22Rv1 (cell line): ENCODE measurements around the gene PHKB.

ENCODE experiments used
- ZFX ChIP-seq: fragments of 450-650 bp; IDR thresholded peaks from 2 replicates; pipeline ENCODE4 v1.6.1; 2017; ENCODE audit warnings: antibody characterized with exemption, borderline replicate concordance
- TF ChIP-seq, protein P1 (sequence below): fragments of 450-650 bp; IDR thresholded peaks from 2 replicates; pipeline ENCODE4 v1.5.1; 2017; ENCODE audit warnings: mild to moderate bottlenecking

DNA sequence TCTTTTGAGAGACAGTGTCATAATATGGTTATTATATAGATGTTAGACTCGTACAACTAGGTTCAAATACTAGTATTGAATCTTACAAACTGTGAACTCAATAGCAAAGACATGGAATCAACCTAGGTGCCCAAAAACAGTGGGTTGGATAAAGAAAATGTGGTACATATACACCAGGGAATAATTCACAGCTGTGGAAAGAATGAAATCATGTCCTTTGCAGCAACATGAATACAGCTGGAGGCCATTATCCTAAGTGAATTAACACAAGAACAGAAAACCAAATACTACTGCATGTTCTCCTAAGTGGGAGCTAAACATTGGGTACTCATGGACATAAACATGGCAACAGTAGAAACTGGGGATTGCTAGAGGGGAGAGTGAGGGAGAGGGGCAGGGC is 8.1 kb downstream of the PHKB start:
- TF ChIP-seq, protein P1, sequence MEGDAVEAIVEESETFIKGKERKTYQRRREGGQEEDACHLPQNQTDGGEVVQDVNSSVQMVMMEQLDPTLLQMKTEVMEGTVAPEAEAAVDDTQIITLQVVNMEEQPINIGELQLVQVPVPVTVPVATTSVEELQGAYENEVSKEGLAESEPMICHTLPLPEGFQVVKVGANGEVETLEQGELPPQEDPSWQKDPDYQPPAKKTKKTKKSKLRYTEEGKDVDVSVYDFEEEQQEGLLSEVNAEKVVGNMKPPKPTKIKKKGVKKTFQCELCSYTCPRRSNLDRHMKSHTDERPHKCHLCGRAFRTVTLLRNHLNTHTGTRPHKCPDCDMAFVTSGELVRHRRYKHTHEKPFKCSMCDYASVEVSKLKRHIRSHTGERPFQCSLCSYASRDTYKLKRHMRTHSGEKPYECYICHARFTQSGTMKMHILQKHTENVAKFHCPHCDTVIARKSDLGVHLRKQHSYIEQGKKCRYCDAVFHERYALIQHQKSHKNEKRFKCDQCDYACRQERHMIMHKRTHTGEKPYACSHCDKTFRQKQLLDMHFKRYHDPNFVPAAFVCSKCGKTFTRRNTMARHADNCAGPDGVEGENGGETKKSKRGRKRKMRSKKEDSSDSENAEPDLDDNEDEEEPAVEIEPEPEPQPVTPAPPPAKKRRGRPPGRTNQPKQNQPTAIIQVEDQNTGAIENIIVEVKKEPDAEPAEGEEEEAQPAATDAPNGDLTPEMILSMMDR, result no peak
- TF ChIP-seq ZFX, result no peak
